OCI-LY7 (cell line): ENCODE results near the gene IL1RL2.

Experiments
- CTCF ChIP-seq: fragments of 200-600 bp; sonication (generic); conservative IDR thresholded peaks from 2 replicates; pipeline ENCODE4 v1.5.1; 2014; ENCODE audit warnings: mild to moderate bottlenecking, antibody characterized with exemption, low read length, moderate library complexity, mixed read lengths
- EZH2phosphoT487 ChIP-seq: fragments of 200-600 bp; sonication (generic); IDR thresholded peaks from 2 replicates; pipeline ENCODE4 v1.6.1; 2018; ENCODE audit warnings: low read depth, borderline replicate concordance, mild to moderate bottlenecking, mixed run types, antibody characterized with exemption, low read length, moderate library complexity, mixed read lengths

- no peak for TF ChIP-seq CTCF
- no peak for TF ChIP-seq EZH2phosphoT487
Measured at GRCh38 chr2:102289129-102289528, 102.3 kb downstream of the IL1RL2 start.
